Measurements from ENCODE around the gene SERPINE1. TPM values are rescaled to one million over a fixed set of nuclear protein-coding genes. Genes with fewer than 3 reads are reported as not detected.

SERPINE1 gene
- total and polyA plus RNA-seq, 2 of the 13 experiments (the other 11 are each of a cell fraction or from before 2014, with no cell fraction given): 21.2 to 1,576 TPM

GRCh38 chr7:101153969-101154692, 27.2 kb downstream of the SERPINE1 start, which contains the start of gene AP1S1 (continued):
- TF ChIP-seq SP5 (CRISPR knock-in tag; IDR thresholded peaks at IDR 0.05; ENCODE audit: borderline replicate concordance, low read depth) (peak; percentile 97), FOXC1 (CRISPR knock-in tag; IDR thresholded peaks at IDR 0.05; ENCODE audit: borderline replicate concordance) (0 out of 2 replicates have a peak, but pooled peaks have one; percentile 19), ZNF382 (CRISPR knock-in tag; IDR thresholded peaks at IDR 0.05; ENCODE audit: borderline replicate concordance) (no peak), HOXA3 (CRISPR knock-in tag; IDR thresholded peaks at IDR 0.05) (peak; percentile 46; the same call in 1 of the 2 replicates), MXI1 (IDR thresholded peaks at IDR 0.05; ENCODE audit: borderline replicate concordance, low read depth, low read length) (peak; percentile 98; the same call in 2 of the 3 replicates), IRF9 (CRISPR knock-in tag; IDR thresholded peaks at IDR 0.05; ENCODE audit: borderline replicate concordance) (peak; percentile 23; the same call in 1 of the 2 replicates)

GRCh38 chr7:101154693-101155102, 27.8 kb downstream of the SERPINE1 start:
- H4K20me1 ChIP-seq (ENCODE audit: insufficient read depth, low read length): no peaks in the 10 kb centered on the region
- no peaks in the 10 kb centered on the region for H3K27me3 ChIP-seq (ENCODE audit: control insufficient read depth in 1 of 2, insufficient read depth in 2 of 2, low read length in 2 of 2)
- peak overlapping the region; percentile 38 for H3K27ac ChIP-seq (ENCODE audit: extremely low read length, insufficient read depth, low read length)
- peaks cover 12% of the 10 kb centered on the region for H3K4me1 ChIP-seq (ENCODE audit: insufficient read depth, low read length)
- no peak overlapping the region for H2AFZ ChIP-seq (ENCODE audit: low read length)
- peaks cover 0 to 14% of the 10 kb centered on the region in 2 experiments for H3K36me3 ChIP-seq (replicated peaks in 1 of 2; ENCODE audit: control insufficient read depth in 1 of 2, insufficient read depth in 2 of 2, low read length in 2 of 2)
- 0% methylated on average over 2 of the region's 34 CpGs for WGBS (ENCODE audit: low lambda C conversion rate)
- H3K79me2 ChIP-seq (ENCODE audit: insufficient read depth, low read length): peaks cover 8% of the 10 kb centered on the region
- H3K9ac ChIP-seq (ENCODE audit: insufficient read depth, low read depth, low read length): peak overlapping the region; percentile 78
- FAIRE-seq (no peak), ATAC-seq (peak; percentile 57), DNase-seq (ENCODE audit: low spot score) (no peak)
- in situ Hi-C loops (cut with HindIII; ENCODE audit: extremely low pct_ligation_motif_present, low pct_unique_long_range_greater_than_20kb) (no loop called here), intact Hi-C loops (cut with micrococcal nuclease; ENCODE audit: unreplicated experiment) (no loop called here)
- BruUV-seq (replicated peaks): no TSS peak
- H3K4me2 ChIP-seq (ENCODE audit: low read depth, low read length): peak overlapping the region; percentile 93
- ChIA-PET POLR2A (interaction anchor here (1.0 kb wide), 2 partner anchors 28 to 32 kb away, joined by 3 to 4 read pairs; partner anchors contain the start of gene SERPINE1), CTCF (ENCODE audit: low intra/inter-chr PET ratio, low total read pairs) (no interaction called here)
- H3K9me3 ChIP-seq (ENCODE audit: low read length): no peaks in the 10 kb centered on the region
- peak overlapping the region; percentile 83 to 95 (median 85) for H3K4me3 ChIP-seq (replicated peaks in 1 of 3; ENCODE audit: insufficient read depth in 1 of 3, low read depth in 2 of 3, low read length in 3 of 3)
- TF ChIP-seq CENPX (CRISPR knock-in tag; IDR thresholded peaks at IDR 0.05) (no peak), CSRNP2 (CRISPR knock-in tag; conservative IDR thresholded peaks at IDR 0.05; ENCODE audit: low read depth) (no peak), PATZ1 (CRISPR knock-in tag; IDR thresholded peaks at IDR 0.05) (peak; percentile 75), ZNF232 (CRISPR knock-in tag; IDR thresholded peaks at IDR 0.05; ENCODE audit: borderline replicate concordance) (0 out of 2 replicates have a peak, but pooled peaks have one; percentile 8), MYC (CRISPR knock-in tag; IDR thresholded peaks at IDR 0.05; ENCODE audit: borderline replicate concordance) (no peak), GTF2F1 (IDR thresholded peaks at IDR 0.05; ENCODE audit: low read length) (no peak), RBAK (CRISPR knock-in tag; IDR thresholded peaks at IDR 0.05) (no peak), NR2F6 (IDR thresholded peaks at IDR 0.05) (no peak), NR2F6 (CRISPR knock-in tag; IDR thresholded peaks at IDR 0.05) (no peak), ZBTB7A (CRISPR knock-in tag; IDR thresholded peaks at IDR 0.05) (peak; percentile 77; the same call in 1 of the 2 replicates), ZMYM3 (CRISPR knock-in tag; IDR thresholded peaks at IDR 0.05) (no peak), ZBTB20 (CRISPR knock-in tag; IDR thresholded peaks at IDR 0.05; ENCODE audit: borderline replicate concordance, low read depth) (no peak), TCF7 (IDR thresholded peaks at IDR 0.05; ENCODE audit: low read depth) (no peak), ZNF331 (CRISPR knock-in tag; IDR thresholded peaks at IDR 0.05) (no peak)

Measured in HepG2 (cell line).